Measurements from ENCODE around the gene LILRA6.

LILRA6 gene

GRCh38 chr19:54186934-54187381, 55.6 kb downstream of the LILRA6 start:
- H3K4me3 Mint-ChIP-seq = peak overlapping the region; percentile 31 to 91
- H3K9me3 Mint-ChIP-seq = no peaks in the 10 kb centered on the region
- ATAC-seq (replicated peaks) (no peak), DNase-seq (no peak)
- no peaks in the 10 kb centered on the region for H3K27me3 Mint-ChIP-seq
- peaks cover 25 to 35% of the 10 kb centered on the region in 2 donors for H3K36me3 Mint-ChIP-seq
- H3K27ac Mint-ChIP-seq = peak overlapping the region; percentile 77
- H3K4me1 Mint-ChIP-seq = peaks cover 16 to 33% of the 10 kb centered on the region in 2 donors

All from stimulated activated naive B cell treated with anti-CD40 and anti-IgM and Interleukin-4, amounts not matched to agents 10 μg/mL and 1 μg/mL and 100 μg/mL, for 72 hours (primary cell).